GM19452 (cell line): Measurements from ENCODE around the gene SNRPA1.
A peak's percentile ranks its signal among the peaks of the same experiment; 100 is the strongest.

Source experiments
- ATAC-seq: cut with Tn5 transposase; IDR thresholded peaks from one replicate; pipeline ENCODE4 v1.9.1; 2021; ENCODE audit not compliant: unreplicated experiment

The SNRPA1 gene

GRCh38 chr15:101264911-101265641 lies 30.0 kb downstream of the SNRPA1 start:
- no peak for ATAC-seq

- ATAC-seq = no peak
Measured at GRCh38 chr15:101264011-101264410, 31.0 kb downstream of the SNRPA1 start.

- no peak for ATAC-seq
Measured at GRCh38 chr15:101262551-101262950, 32.5 kb downstream of the SNRPA1 start.

GRCh38 chr15:101258238-101259144 lies 36.6 kb downstream of the SNRPA1 start:
- no peak for ATAC-seq

- no peak for ATAC-seq
Measured at GRCh38 chr15:101256757-101257156, 38.3 kb downstream of the SNRPA1 start.

- ATAC-seq = no peak
Measured at GRCh38 chr15:101255615-101256241, 39.3 kb downstream of the SNRPA1 start.

- no peak for ATAC-seq
Measured at GRCh38 chr15:101255051-101255395, 40.0 kb downstream of the SNRPA1 start.

GRCh38 chr15:101254157-101255050 lies 40.6 kb downstream of the SNRPA1 start:
- ATAC-seq = no peak

GRCh38 chr15:101252836-101253235 lies 42.2 kb downstream of the SNRPA1 start:
- no peak for ATAC-seq

GRCh38 chr15:101251830-101252820 lies 42.9 kb downstream of the SNRPA1 start, which contains the start of gene CHSY1:
Gene CHSY1 (minus strand): TSS chr15:101252048. CDS start chr15:101251456, 592 bp downstream.
- ATAC-seq = peak; percentile 65

GRCh38 chr15:101250873-101251829 lies 43.9 kb downstream of the SNRPA1 start:
- ATAC-seq = peak; percentile 23

GRCh38 chr15:101250341-101250831 lies 44.7 kb downstream of the SNRPA1 start:
- no peak for ATAC-seq

GRCh38 chr15:101248274-101248673 lies 46.8 kb downstream of the SNRPA1 start:
- ATAC-seq = no peak

- ATAC-seq = no peak
Measured at GRCh38 chr15:101246824-101247745, 48.0 kb downstream of the SNRPA1 start.

GRCh38 chr15:101246391-101246790 lies 48.7 kb downstream of the SNRPA1 start:
- no peak for ATAC-seq

GRCh38 chr15:101244889-101245668 lies 50.0 kb downstream of the SNRPA1 start:
- no peak for ATAC-seq
